Measurements from ENCODE around the gene TNS2.

DNA sequence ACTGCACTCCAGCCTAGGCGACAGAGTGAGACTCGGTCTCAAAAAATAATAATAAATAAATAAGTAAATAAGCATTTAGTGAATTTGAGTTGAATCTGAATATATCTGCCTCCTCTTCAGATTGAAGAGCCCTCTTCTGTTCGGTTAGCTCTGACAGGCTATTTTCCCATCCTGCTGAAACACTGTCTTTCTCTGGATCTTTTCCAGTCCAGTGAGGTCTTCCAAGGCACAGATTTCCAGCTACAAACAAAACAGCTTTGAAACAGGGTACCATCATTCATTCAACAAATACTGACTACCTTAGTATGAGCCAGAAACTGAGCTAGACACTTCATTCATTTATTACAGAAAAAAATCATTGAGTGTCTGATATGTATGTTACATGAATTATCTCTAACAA, 36.5 kb downstream of the TNS2 start:
- TF ChIP-seq EP300 (IDR thresholded peaks at IDR 0.05; ENCODE audit: borderline replicate concordance) (no peak), FOXM1 (IDR thresholded peaks at IDR 0.05; ENCODE audit: borderline replicate concordance, low read depth) (no peak), RAD21 (IDR thresholded peaks at IDR 0.05; ENCODE audit: low read depth) (no peak)
- TF ChIP-seq, protein P1, sequence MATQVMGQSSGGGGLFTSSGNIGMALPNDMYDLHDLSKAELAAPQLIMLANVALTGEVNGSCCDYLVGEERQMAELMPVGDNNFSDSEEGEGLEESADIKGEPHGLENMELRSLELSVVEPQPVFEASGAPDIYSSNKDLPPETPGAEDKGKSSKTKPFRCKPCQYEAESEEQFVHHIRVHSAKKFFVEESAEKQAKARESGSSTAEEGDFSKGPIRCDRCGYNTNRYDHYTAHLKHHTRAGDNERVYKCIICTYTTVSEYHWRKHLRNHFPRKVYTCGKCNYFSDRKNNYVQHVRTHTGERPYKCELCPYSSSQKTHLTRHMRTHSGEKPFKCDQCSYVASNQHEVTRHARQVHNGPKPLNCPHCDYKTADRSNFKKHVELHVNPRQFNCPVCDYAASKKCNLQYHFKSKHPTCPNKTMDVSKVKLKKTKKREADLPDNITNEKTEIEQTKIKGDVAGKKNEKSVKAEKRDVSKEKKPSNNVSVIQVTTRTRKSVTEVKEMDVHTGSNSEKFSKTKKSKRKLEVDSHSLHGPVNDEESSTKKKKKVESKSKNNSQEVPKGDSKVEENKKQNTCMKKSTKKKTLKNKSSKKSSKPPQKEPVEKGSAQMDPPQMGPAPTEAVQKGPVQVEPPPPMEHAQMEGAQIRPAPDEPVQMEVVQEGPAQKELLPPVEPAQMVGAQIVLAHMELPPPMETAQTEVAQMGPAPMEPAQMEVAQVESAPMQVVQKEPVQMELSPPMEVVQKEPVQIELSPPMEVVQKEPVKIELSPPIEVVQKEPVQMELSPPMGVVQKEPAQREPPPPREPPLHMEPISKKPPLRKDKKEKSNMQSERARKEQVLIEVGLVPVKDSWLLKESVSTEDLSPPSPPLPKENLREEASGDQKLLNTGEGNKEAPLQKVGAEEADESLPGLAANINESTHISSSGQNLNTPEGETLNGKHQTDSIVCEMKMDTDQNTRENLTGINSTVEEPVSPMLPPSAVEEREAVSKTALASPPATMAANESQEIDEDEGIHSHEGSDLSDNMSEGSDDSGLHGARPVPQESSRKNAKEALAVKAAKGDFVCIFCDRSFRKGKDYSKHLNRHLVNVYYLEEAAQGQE (IDR thresholded peaks at IDR 0.05; ENCODE audit: low read depth), result no peak
- TF ChIP-seq, protein P2, sequence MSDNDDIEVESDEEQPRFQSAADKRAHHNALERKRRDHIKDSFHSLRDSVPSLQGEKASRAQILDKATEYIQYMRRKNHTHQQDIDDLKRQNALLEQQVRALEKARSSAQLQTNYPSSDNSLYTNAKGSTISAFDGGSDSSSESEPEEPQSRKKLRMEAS (IDR thresholded peaks at IDR 0.05), result no peak
